ENCODE data around the gene ITGA2B. TPM values are rescaled to one million over a fixed set of nuclear protein-coding genes. Genes with fewer than 3 reads are reported as not detected.

ITGA2B gene
- total RNA-seq, 2 experiments from 2014 or later = 0.57 to 0.63 TPM

DNA sequence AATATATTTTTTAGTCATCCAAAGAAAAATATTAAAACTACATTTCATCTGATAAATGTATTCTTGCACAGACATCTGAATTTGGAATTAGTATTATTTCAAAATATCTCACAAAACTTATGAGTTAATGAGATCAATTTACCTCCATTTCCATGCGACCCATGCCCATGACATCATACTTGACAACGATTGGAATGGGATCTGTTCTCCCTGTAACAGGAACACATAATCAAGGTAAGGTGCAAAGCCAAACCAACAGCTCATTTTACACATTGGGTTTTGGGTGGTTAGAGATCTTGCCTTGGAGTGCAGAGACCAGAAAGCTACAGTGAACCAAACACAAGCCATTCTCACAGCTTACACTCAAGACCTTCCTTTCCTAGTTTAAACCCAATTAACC, 46.9 kb upstream of the ITGA2B start:
- no peak for DNase-seq (ENCODE audit: low spot score)
- Histone ChIP-seq H3K4me2 (ENCODE audit: low read length) (no peak overlapping the region), H4K20me1 (ENCODE audit: insufficient read depth, low read length) (no peaks in the 10 kb centered on the region), H3K4me3 (ENCODE audit: low read depth, low read length, poor library complexity, severe bottlenecking) (no peak overlapping the region), H3K27ac (ENCODE audit: low read depth, low read length, poor library complexity, severe bottlenecking) (no peak overlapping the region), H3K9me2 (ENCODE audit: insufficient read depth, low read length) (no peaks in the 10 kb centered on the region), H2AFZ (ENCODE audit: low read length) (no peak overlapping the region), H3K9me3 (ENCODE audit: low read length) (no peaks in the 10 kb centered on the region), H3K79me2 (ENCODE audit: insufficient read depth, low read depth, low read length) (peaks cover 4% of the 10 kb centered on the region; the same call in 1 of the 2 replicates), H3K36me3 (ENCODE audit: insufficient read depth, low read length) (peaks cover 47% of the 10 kb centered on the region), H3K4me1 (ENCODE audit: insufficient read depth, low read length, poor library complexity, severe bottlenecking) (no peaks in the 10 kb centered on the region)
- intact Hi-C loops (cut with micrococcal nuclease; ENCODE audit: unreplicated experiment) = no loop called here
- TF ChIP-seq EZH2phosphoT487 (IDR thresholded peaks at IDR 0.05; ENCODE audit: borderline replicate concordance, low read depth, low read length) = no peak
- TF ChIP-seq, protein P1, sequence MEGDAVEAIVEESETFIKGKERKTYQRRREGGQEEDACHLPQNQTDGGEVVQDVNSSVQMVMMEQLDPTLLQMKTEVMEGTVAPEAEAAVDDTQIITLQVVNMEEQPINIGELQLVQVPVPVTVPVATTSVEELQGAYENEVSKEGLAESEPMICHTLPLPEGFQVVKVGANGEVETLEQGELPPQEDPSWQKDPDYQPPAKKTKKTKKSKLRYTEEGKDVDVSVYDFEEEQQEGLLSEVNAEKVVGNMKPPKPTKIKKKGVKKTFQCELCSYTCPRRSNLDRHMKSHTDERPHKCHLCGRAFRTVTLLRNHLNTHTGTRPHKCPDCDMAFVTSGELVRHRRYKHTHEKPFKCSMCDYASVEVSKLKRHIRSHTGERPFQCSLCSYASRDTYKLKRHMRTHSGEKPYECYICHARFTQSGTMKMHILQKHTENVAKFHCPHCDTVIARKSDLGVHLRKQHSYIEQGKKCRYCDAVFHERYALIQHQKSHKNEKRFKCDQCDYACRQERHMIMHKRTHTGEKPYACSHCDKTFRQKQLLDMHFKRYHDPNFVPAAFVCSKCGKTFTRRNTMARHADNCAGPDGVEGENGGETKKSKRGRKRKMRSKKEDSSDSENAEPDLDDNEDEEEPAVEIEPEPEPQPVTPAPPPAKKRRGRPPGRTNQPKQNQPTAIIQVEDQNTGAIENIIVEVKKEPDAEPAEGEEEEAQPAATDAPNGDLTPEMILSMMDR (conservative IDR thresholded peaks at IDR 0.05; ENCODE audit: low read length) = no peak
- CTCF ChIA-PET (ENCODE audit: unreplicated experiment) = no interaction called here
- BruUV-seq (replicated peaks) = no TSS peak
- POLR2A ChIA-PET = no interaction called here

DNA sequence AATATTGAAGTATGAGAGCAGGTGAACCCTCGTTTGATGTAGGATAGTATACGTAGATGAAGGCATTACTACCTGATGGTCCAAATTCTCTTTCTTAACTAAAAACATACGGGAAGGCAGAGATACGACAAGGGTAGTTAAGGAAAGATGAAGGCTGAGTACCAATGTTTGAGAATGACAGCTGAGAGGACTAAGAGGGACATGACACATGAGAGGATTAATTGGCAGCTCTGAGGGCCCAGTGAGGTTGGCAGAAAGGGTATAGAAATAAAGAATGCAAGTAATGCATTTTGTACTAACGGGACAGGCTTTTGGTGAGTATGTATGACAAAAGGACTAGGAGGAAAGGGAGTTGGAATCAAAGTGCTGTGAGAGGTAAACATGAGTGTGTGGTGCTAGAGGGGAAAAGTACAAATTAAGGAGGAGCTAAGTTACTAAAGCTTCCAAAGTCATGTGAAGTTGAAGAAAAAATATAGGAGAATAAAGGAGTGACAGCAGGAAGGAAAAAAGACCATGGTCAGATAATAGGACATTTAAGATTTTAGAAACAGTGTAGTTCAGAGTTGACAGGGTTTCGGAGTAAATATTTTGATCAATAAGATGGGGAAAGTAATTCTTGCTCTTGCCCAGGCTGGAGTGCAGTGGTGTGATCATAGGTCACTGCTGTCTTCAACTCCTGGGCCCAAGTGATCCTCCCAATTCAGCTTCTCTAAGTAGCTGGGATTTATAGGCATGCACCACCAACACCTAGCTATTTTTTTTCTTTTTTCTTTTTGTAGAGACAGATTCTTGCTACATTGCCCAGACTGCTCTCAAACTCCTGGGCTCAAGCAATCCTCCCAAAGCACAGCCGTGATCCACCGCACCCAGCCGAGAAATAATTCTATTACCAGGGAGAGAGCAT, 43.1 kb upstream of the ITGA2B start:
- no peak for DNase-seq (ENCODE audit: low spot score)
- CTCF ChIA-PET (ENCODE audit: unreplicated experiment) = no interaction called here
- H3K4me2 ChIP-seq (ENCODE audit: low read length) = no peak overlapping the region
- intact Hi-C loops (cut with micrococcal nuclease; ENCODE audit: unreplicated experiment) = no loop called here
- H2AFZ ChIP-seq (ENCODE audit: low read length) = no peak overlapping the region
- H3K4me1 ChIP-seq (ENCODE audit: insufficient read depth, low read length, poor library complexity, severe bottlenecking) = no peaks in the 10 kb centered on the region
- TF ChIP-seq, protein P1 (conservative IDR thresholded peaks at IDR 0.05; ENCODE audit: low read length) = no peak
- TF ChIP-seq EZH2phosphoT487 (IDR thresholded peaks at IDR 0.05; ENCODE audit: borderline replicate concordance, low read depth, low read length) = no peak
- H3K36me3 ChIP-seq (ENCODE audit: insufficient read depth, low read length) = peaks cover 81% of the 10 kb centered on the region
- H3K9me2 ChIP-seq (ENCODE audit: insufficient read depth, low read length) = no peaks in the 10 kb centered on the region
- H3K79me2 ChIP-seq (ENCODE audit: insufficient read depth, low read depth, low read length) = peaks cover 4% of the 10 kb centered on the region; the same call in 1 of the 2 replicates
- no TSS peak for BruUV-seq (replicated peaks)
- POLR2A ChIA-PET = no interaction called here
- H4K20me1 ChIP-seq (ENCODE audit: insufficient read depth, low read length) = no peaks in the 10 kb centered on the region
- H3K27ac ChIP-seq (ENCODE audit: low read depth, low read length, poor library complexity, severe bottlenecking) = no peak overlapping the region
- H3K4me3 ChIP-seq (ENCODE audit: low read depth, low read length, poor library complexity, severe bottlenecking) = no peak overlapping the region
- H3K9me3 ChIP-seq (ENCODE audit: low read length) = no peaks in the 10 kb centered on the region
